NCI-H1436 (cell line): Measurements from ENCODE around the gene ARID1B.
A peak's percentile ranks its signal among the peaks of the same experiment; 100 is the strongest.
"Not testable (repeated sequence)": the region's sequence is repeated elsewhere in the genome, so short reads cannot be mapped to it uniquely, and the experiment has no call there.

Source experiments
- DNase-seq: peaks from one replicate; lab custom pipeline; 2025; lab: John Stamatoyannopoulos, UW

The ARID1B gene

GRCh38 chr6:156963712-156964700, 186.8 kb downstream of the ARID1B start:
- no peak for DNase-seq

DNA sequence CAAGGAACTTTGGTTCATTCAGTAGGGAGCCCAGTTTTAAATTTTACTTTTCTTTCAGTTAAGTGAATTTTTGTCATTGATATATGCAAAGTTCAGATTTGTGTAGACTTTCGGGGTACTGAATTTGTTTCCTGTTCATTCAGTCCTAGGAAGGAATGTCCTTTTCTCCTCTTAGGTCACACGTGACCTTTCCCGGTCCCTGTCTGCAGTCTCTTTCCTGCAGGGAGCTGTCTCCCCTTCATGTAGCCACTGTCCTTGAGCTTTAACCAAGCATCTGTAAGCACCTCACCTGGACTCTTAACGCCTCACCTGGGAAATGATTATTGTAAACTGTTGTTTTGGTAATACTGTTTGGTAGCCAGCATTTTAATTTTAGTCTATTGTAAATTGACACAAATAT, 190.7 kb downstream of the ARID1B start:
- no peak for DNase-seq

DNA sequence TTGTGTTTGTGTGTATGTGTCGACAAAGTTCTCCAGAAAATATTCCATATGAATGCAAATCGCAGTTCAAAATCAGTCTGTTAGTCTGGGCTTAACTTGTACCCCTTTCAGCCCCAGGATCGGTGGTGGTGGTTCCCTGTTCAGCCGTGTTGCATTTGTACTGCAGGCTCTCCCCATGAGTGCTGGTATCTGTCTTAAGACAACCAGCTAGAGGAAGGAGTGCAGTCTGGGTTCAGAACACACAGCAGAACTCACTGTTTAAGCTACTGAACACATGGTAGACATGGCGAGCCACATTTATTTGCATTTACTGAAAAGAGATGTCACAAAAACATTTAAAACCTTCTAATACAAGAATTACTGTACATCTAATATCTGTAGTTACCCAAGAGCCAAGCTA, 192.1 kb downstream of the ARID1B start:
- no peak for DNase-seq

DNA sequence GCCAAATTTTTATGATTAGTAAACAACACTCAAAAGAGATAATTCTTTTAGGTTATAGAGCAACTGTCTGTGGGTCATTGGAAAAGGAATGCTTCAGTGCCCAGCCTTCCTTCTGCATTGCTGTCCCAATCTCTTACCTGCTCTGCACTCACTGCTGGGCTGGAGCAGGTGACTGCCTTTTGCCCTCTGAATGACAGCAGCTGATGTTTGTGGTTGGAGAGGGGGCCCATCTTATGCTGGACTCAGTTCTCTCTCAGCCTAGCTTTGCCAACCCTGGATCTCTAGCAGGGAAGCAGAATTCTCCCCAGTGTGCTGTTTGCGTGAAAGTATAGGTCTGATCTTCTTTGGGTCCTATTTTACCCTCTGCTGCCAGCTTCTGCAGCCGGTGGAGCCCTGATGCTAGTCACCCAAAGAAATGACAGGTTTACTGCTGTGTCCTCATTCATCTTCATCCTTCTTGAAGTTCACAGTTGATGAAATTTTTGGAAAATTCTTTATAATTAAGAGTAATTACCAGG, 193.5 kb downstream of the ARID1B start:
- no peak for DNase-seq

GRCh38 chr6:156971153-156971885, 194.1 kb downstream of the ARID1B start:
- DNase-seq = no peak

- no peak for DNase-seq
These were observed 195.0 kb downstream of the ARID1B start for GRCh38 chr6:156972145-156972544.

DNA sequence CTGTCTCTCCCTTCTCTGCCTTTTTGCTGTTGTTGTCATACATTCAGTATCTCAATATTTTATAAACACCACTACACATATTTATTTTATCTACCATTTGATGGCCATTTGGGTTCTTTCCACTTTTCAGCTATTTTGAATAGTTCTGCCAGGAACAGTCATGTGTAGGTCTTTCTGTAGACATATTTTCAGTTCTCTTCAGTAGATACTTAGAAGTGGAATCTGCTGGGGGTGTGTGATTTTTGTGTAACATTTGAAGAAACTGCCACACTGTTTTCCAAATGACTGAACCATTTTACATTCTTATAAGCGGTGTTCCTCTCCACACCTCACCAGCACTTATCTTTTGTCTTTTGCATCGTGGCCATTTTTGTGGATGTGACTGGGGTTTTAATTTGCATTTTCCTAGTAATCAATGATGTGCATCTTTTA, 197.7 kb downstream of the ARID1B start:
- DNase-seq = no peak

GRCh38 chr6:156975414-156975813, 198.2 kb downstream of the ARID1B start:
- no peak for DNase-seq

- peak; percentile 42 for DNase-seq
These were observed 199.3 kb downstream of the ARID1B start for GRCh38 chr6:156976216-156977127.

- DNase-seq = no peak
These were observed 200.5 kb downstream of the ARID1B start for GRCh38 chr6:156977527-156978291.

DNA sequence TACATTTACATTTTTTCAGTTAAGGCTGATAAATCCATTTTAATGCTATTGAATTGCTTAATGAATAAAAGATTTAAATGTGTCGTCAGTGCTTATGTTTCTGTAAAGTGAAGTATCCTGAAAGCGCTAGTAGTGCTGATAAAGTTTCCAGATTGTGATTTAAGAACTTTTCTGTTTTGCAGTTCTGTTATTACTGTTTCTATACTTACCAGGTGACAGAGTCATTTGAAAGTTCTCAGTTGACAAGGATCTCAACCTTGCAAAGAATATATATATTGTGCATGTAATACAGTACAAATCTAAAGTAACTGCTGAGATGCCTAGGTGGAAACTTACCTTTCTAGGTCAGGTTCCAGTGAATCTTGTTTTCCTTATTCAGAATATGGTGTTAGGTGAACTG, 201.8 kb downstream of the ARID1B start:
- no peak for DNase-seq

GRCh38 chr6:156980515-156980914, 203.3 kb downstream of the ARID1B start:
- DNase-seq = peak; percentile 59

DNA sequence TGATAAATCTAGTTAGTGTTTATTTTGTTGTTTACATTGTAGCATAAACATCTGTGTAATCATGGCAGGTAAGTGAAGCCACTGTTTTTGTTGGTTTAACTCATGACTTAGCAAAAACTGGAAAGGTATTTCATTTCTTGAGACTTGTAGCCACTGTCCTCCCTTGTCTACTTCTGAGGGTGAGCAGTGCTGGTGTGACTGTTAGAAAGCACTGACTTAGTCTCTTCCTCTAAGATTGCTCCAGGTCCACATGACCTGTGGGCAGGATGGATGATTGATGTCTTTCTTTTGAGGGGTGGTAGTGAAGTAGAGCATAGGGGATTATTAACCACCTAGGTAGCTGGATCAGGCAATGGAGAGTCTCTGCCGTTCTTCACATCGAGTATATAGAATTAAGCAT, 203.8 kb downstream of the ARID1B start:
- DNase-seq = no peak

GRCh38 chr6:156982168-156982567, 205.0 kb downstream of the ARID1B start:
- DNase-seq = no peak

- not testable (repeated sequence) for DNase-seq
These were observed 205.7 kb downstream of the ARID1B start for GRCh38 chr6:156982864-156983263.

DNA sequence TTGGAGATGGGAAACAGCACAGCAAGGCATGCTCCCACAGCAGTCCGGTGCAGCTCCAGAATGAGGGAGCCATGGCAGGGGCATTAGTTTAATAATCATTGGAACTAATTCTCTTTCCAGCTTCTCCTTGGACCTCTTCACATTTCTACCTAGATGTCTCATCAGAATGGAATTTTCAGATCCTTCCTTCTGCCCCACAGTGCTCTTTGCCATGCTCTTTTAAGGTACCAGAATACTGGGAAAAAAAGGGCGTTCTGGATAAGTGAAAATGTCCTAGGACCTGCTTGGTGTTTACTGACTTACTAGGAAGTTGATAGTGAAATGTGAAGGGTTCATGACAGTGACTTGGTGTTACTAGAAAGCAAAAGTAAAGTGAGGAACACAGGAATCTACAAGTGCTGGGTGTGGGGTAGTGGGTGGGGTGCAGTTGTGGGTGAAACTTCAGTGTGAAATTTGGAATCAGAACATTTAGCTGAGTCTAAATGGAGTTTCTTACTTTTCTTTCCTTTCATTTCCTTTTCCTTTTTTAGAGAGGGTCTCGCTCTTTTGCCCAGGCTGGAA, 207.1 kb downstream of the ARID1B start:
- DNase-seq = no peak

- DNase-seq = no peak
These were observed 208.1 kb downstream of the ARID1B start for GRCh38 chr6:156985309-156985708.

DNA sequence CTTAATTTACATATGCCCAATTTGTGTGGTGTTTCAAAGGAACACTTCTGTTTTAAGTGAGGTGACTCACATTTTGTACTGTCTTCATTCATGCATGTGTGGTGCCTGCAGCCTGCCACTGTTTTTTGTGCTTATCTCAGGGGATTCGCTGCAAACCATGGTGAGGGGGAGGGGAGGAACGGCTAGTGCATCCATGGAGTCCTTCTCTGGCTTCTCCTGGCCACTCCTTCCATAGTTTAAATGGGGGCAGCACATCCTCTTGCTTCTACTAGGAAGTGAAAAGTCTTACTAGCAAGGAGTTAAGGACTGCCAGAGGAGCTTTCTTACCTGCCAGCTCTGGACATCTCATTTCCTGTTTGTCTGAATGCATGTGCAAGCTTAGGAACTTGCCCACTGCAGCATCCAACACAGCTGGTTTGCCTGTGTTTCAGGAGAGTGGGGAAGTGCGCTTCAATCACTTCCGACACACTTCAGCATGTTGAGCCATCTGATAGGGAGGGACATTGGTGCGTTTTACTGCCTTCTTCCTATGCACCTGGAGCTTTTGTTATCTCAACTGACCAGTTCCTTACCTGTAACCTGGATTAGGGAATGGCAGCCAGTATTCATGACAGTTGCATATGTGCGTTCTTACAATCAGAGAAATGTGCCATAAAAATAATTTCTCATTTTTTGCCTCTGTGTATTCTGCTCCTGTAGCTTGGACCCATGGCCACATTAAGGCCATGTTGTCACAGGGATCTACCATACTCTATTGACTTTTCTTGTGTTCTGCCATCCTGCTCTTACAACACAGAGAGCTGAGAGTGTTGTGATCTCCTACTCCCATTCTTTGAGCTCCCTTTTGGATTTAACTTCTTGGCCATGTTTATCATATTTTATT, 211.3 kb downstream of the ARID1B start:
- DNase-seq = peak; percentile 13

DNA sequence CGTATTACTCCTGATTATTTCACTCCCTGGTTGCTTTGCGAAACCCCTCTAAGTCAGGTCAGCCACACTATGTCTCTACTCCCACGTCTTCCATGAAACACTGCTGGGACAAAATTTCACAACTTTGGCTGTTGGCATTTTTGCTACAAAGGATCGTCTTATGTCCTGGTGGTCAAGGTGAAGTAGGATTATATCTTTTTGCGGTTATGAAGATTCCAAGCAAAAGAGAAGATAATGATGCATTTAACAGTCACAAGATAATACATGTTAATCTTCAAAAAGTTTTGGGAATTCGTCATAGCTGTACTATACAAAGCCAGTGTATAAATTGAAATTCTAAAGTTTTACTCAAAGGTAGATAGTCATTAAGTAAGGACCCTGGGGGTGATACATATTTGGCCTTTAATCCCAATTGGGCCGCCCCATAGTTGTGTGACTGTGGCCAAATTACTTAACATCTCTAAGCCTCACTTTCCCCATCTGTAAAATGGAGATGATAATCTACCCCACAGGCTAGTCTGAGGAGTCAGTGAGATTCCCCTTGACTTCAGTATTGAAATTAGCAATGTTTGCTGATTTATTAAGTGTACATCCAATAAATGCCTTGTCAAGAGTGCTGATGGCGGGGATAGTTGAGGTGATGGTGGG, 212.1 kb downstream of the ARID1B start:
- no peak for DNase-seq
